Measurements from ENCODE around the gene NIPSNAP3A.

- TF ChIP-seq, protein P1, sequence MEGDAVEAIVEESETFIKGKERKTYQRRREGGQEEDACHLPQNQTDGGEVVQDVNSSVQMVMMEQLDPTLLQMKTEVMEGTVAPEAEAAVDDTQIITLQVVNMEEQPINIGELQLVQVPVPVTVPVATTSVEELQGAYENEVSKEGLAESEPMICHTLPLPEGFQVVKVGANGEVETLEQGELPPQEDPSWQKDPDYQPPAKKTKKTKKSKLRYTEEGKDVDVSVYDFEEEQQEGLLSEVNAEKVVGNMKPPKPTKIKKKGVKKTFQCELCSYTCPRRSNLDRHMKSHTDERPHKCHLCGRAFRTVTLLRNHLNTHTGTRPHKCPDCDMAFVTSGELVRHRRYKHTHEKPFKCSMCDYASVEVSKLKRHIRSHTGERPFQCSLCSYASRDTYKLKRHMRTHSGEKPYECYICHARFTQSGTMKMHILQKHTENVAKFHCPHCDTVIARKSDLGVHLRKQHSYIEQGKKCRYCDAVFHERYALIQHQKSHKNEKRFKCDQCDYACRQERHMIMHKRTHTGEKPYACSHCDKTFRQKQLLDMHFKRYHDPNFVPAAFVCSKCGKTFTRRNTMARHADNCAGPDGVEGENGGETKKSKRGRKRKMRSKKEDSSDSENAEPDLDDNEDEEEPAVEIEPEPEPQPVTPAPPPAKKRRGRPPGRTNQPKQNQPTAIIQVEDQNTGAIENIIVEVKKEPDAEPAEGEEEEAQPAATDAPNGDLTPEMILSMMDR (optimal IDR thresholded peaks at IDR 0.05 in 1 of 3, IDR thresholded peaks at IDR 0.05 in 1 of 3, conservative IDR thresholded peaks at IDR 0.05 in 1 of 3; ENCODE audit: extremely low read depth in 1 of 3, insufficient read depth in 2 of 3, low read length in 3 of 3): no peak
- no peak for TF ChIP-seq EZH2 (IDR thresholded peaks at IDR 0.05; ENCODE audit: low read length)
Observed at GRCh38 chr9:104767507-104767906, 20.0 kb downstream of the NIPSNAP3A start.
